Measurements from ENCODE around the gene FAM83G. TPM values are rescaled to one million over a fixed set of nuclear protein-coding genes. Genes with fewer than 3 reads are reported as not detected.

The FAM83G gene, protein sequence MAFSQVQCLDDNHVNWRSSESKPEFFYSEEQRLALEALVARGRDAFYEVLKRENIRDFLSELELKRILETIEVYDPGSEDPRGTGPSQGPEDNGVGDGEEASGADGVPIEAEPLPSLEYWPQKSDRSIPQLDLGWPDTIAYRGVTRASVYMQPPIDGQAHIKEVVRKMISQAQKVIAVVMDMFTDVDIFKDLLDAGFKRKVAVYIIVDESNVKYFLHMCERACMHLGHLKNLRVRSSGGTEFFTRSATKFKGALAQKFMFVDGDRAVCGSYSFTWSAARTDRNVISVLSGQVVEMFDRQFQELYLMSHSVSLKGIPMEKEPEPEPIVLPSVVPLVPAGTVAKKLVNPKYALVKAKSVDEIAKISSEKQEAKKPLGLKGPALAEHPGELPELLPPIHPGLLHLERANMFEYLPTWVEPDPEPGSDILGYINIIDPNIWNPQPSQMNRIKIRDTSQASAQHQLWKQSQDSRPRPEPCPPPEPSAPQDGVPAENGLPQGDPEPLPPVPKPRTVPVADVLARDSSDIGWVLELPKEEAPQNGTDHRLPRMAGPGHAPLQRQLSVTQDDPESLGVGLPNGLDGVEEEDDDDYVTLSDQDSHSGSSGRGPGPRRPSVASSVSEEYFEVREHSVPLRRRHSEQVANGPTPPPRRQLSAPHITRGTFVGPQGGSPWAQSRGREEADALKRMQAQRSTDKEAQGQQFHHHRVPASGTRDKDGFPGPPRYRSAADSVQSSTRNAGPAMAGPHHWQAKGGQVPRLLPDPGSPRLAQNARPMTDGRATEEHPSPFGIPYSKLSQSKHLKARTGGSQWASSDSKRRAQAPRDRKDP
- 2.3 and 3.1 TPM in 2 replicates for total RNA-seq

GRCh38 chr17:19004421-19005136 lies at the start of gene FAM83G:
Gene FAM83G (minus strand): TSS chr17:19004764. CDS start chr17:19004041, 723 bp downstream.

DNA sequence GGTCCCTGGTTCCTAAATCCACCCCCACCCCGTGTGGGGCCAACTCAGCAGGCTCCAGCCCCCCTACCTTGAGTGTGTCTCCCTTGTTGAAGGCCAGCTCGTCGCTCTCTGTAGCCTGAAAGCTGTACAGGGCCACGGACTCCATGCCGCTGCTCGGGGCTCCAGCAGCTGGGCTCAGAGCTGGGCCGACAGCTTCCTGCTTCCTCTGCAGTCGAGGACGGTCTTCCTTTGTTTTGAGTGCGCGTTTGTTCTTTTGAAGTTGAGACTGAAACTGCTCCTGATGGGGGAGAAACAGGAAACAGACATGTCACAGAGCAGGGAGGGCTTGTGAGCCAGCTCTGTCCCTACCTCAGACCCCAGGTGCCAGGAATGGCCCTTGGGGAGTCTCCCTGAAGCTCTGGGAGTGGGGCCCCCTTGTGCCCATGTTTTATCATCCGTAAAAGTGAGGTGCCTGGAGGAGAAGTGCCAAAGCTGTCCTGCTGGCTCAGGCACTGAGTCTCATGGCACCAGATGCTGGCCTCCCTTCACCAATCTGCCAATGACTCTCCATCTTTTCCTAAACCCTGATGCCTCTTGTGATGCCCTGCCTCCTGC lies 42.3 kb upstream of the FAM83G start, which contains the start of gene GRAP:
TSS of gene GRAP (minus strand) at position 176 of the 594 bp plus-strand sequence. CDS start at position 145, 31 bp downstream.

GRCh38 chr17:18951941-18952842 lies 52.4 kb downstream of the FAM83G start, which contains the start of gene SLC5A10:
Gene SLC5A10 (plus strand): TSS chr17:18952165. CDS start chr17:18952206, 41 bp downstream.

Other genes with a start within 250 kb of the FAM83G start
- gene TVP23B, start 223.6 kb downstream of the FAM83G start, total RNA-seq = 29.6 and 30.2 TPM in 2 replicates
- 13.6 and 14.2 TPM in 2 replicates for gene PRPSAP2, start 146.6 kb downstream of the FAM83G start, total RNA-seq
- gene SLC5A10, start 52.6 kb downstream of the FAM83G start, total RNA-seq = not detected in 2 replicates
- gene GRAP, start 42.2 kb upstream of the FAM83G start, total RNA-seq = 1.3 and 1.4 TPM in 2 replicates
- 0.10 and 0.25 TPM in 2 replicates for gene GRAPL, start 122.8 kb upstream of the FAM83G start, total RNA-seq
- 25.2 and 31.0 TPM in 2 replicates for gene EPN2, start 232.6 kb upstream of the FAM83G start, total RNA-seq

Measured in cardiac ventricle fibroblast (primary cell).